ENCODE measurements around the gene DNAH10. TPM values are rescaled to one million over a fixed set of nuclear protein-coding genes. Genes with fewer than 3 reads are reported as not detected.

DNAH10 gene
- total and polyA plus RNA-seq, 10 of the 15 experiments (the other 5 are each of a cell fraction or from before 2014, with no cell fraction given) = 0.01 to 0.32 (median 0.06) TPM

- no peak for TF ChIP-seq POU2F2 (IDR thresholded peaks at IDR 0.05; ENCODE audit: borderline replicate concordance, low read depth, low read length)
Observed at GRCh38 chr12:123757561-123757960, 4.5 kb upstream of the DNAH10 start (continued).

- CTCF ChIA-PET = interaction anchor here (0.6 to 1.2 kb wide), 2 partner anchors 13 to 1129 kb away, joined by 3 read pairs; no protein-coding TSS in a partner anchor
- no peak overlapping the region for H3K9ac ChIP-seq (ENCODE audit: control insufficient read depth, insufficient read depth, low read length)
- H3K4me3 ChIP-seq = no peak overlapping the region
- H3K9me3 ChIP-seq (replicated peaks; ENCODE audit: control insufficient read depth, insufficient read depth, low read length) = no peaks in the 10 kb centered on the region; the same call in 2 of the 3 replicates
- DNase-seq (ENCODE audit: low read depth, low spot score) (no peak), ATAC-seq (no peak), FAIRE-seq (no peak)
- in situ Hi-C loops (cut with MboI) (no loop called here), intact Hi-C loops (cut with micrococcal nuclease; ENCODE audit: unreplicated experiment) (loop anchor here (5.0 kb wide), 1 partner anchor 128 kb away; the partner anchor contains the start of genes EIF2B1 and GTF2H3)
- no peak for TF ChIP-seq EP300 (IDR thresholded peaks at IDR 0.05; ENCODE audit: borderline replicate concordance in 1 of 2, control insufficient read depth in 1 of 2, low read depth in 2 of 2, low read length in 2 of 2)
- no peak overlapping the region for H3K4me2 ChIP-seq (ENCODE audit: control insufficient read depth, insufficient read depth)
- RAD21 ChIA-PET (ENCODE audit: unreplicated experiment) = interaction anchor here (1.1 to 2.0 kb wide), 2 partner anchors 48 to 350 kb away, joined by 3 to 7 read pairs; partner anchors contain the start of gene ATP6V0A2
- POLR2A ChIA-PET = no interaction called here
- H3K36me3 ChIP-seq (ENCODE audit: control insufficient read depth in 2 of 2, insufficient read depth in 2 of 2, low read length in 1 of 2) = peaks cover 0 to 7% of the 10 kb centered on the region in 2 experiments
- no peak overlapping the region for H2AFZ ChIP-seq (ENCODE audit: control insufficient read depth, low read depth, low read length)
- WGBS (ENCODE audit: insufficient coverage, insufficient replicate concordance, low lambda C conversion rate, missing lambda C conversion rate) = over 99% methylated on average over 11 of the region's 11 CpGs
- no TSS peak for BruUV-seq (replicated peaks)
- H3K79me2 ChIP-seq (ENCODE audit: control insufficient read depth, insufficient read depth, low read length) = no peaks in the 10 kb centered on the region
- H3K4me1 ChIP-seq (ENCODE audit: control insufficient read depth, insufficient read depth, low read length) = peaks cover 6% of the 10 kb centered on the region
- no peaks in the 10 kb centered on the region for H4K20me1 ChIP-seq (ENCODE audit: control insufficient read depth, insufficient read depth)
- SMC1A ChIA-PET (ENCODE audit: uncharacterized antibody, unreplicated experiment) = no interaction called here
- H3K27ac ChIP-seq (ENCODE audit: control insufficient read depth, insufficient read depth) = no peak overlapping the region
- no peaks in the 10 kb centered on the region for H3K27me3 ChIP-seq (replicated peaks in 1 of 2; ENCODE audit: control insufficient read depth in 2 of 2, insufficient read depth in 2 of 2, low read length in 1 of 2)
Observed at GRCh38 chr12:123760267-123760938, 1.7 kb upstream of the DNAH10 start.

GRCh38 chr12:123762715-123763052, 583 bp downstream of the DNAH10 start:
- BruUV-seq (replicated peaks) = no TSS peak
- H3K9ac ChIP-seq (ENCODE audit: control insufficient read depth, insufficient read depth, low read length) = no peak overlapping the region
- FAIRE-seq (no peak), DNase-seq (ENCODE audit: low read depth, low spot score) (no peak), ATAC-seq (no peak)
- no peaks in the 10 kb centered on the region; the same call in 2 of the 3 replicates for H3K9me3 ChIP-seq (replicated peaks; ENCODE audit: control insufficient read depth, insufficient read depth, low read length)
- no peaks in the 10 kb centered on the region for H3K79me2 ChIP-seq (ENCODE audit: control insufficient read depth, insufficient read depth, low read length)
- H3K4me3 ChIP-seq = peak overlapping the region; percentile 61
- H4K20me1 ChIP-seq (ENCODE audit: control insufficient read depth, insufficient read depth) = no peaks in the 10 kb centered on the region
- RAD21 ChIA-PET (ENCODE audit: unreplicated experiment) = interaction anchor here (1.4 to 2.0 kb wide), 2 partner anchors 48 to 50 kb away, joined by 3 to 7 read pairs; partner anchors contain the start of gene ATP6V0A2
- in situ Hi-C loops (cut with MboI) (no loop called here), intact Hi-C loops (cut with micrococcal nuclease; ENCODE audit: unreplicated experiment) (loop anchor here (5.0 kb wide), 1 partner anchor 130 kb away; the partner anchor contains the start of genes EIF2B1 and GTF2H3)
- peaks cover 9% of the 10 kb centered on the region for H3K4me1 ChIP-seq (ENCODE audit: control insufficient read depth, insufficient read depth, low read length)
- no peak overlapping the region for H3K27ac ChIP-seq (ENCODE audit: control insufficient read depth, insufficient read depth)
- H3K36me3 ChIP-seq (ENCODE audit: control insufficient read depth in 2 of 2, insufficient read depth in 2 of 2, low read length in 1 of 2) = peaks cover 0 to 4% of the 10 kb centered on the region in 2 experiments; a peak in 2 of 4 replicates
- POLR2A ChIA-PET = interaction anchor here (0.7 kb wide), 1 partner anchor 780 kb away, joined by 3 read pairs; no protein-coding TSS in a partner anchor
- H2AFZ ChIP-seq (ENCODE audit: control insufficient read depth, low read depth, low read length) = no peak overlapping the region
- peak overlapping the region; percentile 85 for H3K4me2 ChIP-seq (ENCODE audit: control insufficient read depth, insufficient read depth)
- CTCF ChIA-PET = interaction anchor here (1.3 kb wide), 1 partner anchor 160 kb away, joined by 4 read pairs; no protein-coding TSS in a partner anchor
- 69% methylated on average over 15 of the region's 15 CpGs for WGBS (ENCODE audit: insufficient coverage, insufficient replicate concordance, low lambda C conversion rate, missing lambda C conversion rate)
- SMC1A ChIA-PET (ENCODE audit: uncharacterized antibody, unreplicated experiment) = no interaction called here
- no peaks in the 10 kb centered on the region for H3K27me3 ChIP-seq (replicated peaks in 1 of 2; ENCODE audit: control insufficient read depth in 2 of 2, insufficient read depth in 2 of 2, low read length in 1 of 2)
- TF ChIP-seq BMI1 (IDR thresholded peaks at IDR 0.05; ENCODE audit: borderline replicate concordance) = no peak
- TF ChIP-seq SREBF2 (IDR thresholded peaks at IDR 0.05; ENCODE audit: low read length) = no peak
- no peak for TF ChIP-seq SREBF1 (IDR thresholded peaks at IDR 0.05; ENCODE audit: low read length)
- no peak for TF ChIP-seq NFYB (IDR thresholded peaks at IDR 0.05; ENCODE audit: insufficient read depth, low read depth, low read length)
- TF ChIP-seq HDAC2 (IDR thresholded peaks at IDR 0.05) = no peak
- no peak for TF ChIP-seq CTCF (IDR thresholded peaks at IDR 0.05 in 2 of 3, conservative IDR thresholded peaks at IDR 0.05 in 1 of 3; ENCODE audit: control insufficient read depth in 2 of 3, extremely low read depth in 1 of 3, insufficient read depth in 1 of 3, low read depth in 3 of 3, low read length in 3 of 3)
